Common myeloid progenitor, CD34-positive (primary cell): Measurements from ENCODE around the gene IER3.
"Not testable (repeated sequence)": the region's sequence is repeated elsewhere in the genome, so short reads cannot be mapped to it uniquely, and the experiment has no call there.

Experiments
- CTCF ChIA-PET: fragments of 350-600 bp; sonication (Branson Sonifier 250); formaldehyde crosslinking; loops from one replicate; lab custom pipeline; 2021; ENCODE audit warnings: antibody characterized with exemption; lab: Charles Lee
- POLR2A ChIA-PET: fragments of 350-600 bp; sonication (Branson Sonifier 250); formaldehyde crosslinking; loops from one replicate; lab custom pipeline; 2021; ENCODE audit warnings: antibody characterized with exemption; lab: Charles Lee
- DNase-seq, 3 donors: peaks; one replicate each; pipeline versions ENCODE4 v3.0.0 to v3.0.0-alpha.2; 2013
- H3K27ac ChIP-seq, 2 experiments: 1 replicate in 1 of 2; 2 replicates in 1 of 2; pipeline ENCODE4 v1.7.0; 2013; ENCODE audit warnings: inconsistent platforms in 2 of 2, low read length in 2 of 2, mild to moderate bottlenecking in 2 of 2, low read depth in 1 of 2, moderate library complexity in 1 of 2; ENCODE audit not compliant: severe bottlenecking in 2 of 2, insufficient read depth in 1 of 2, poor library complexity in 1 of 2
- H3K27me3 ChIP-seq, 5 experiments: replicated peaks in 2 of 5; 1 replicate in 3 of 5; 2 replicates in 2 of 5; pipeline versions ENCODE4 v1.6.1 to v1.7.0; 2013; ENCODE audit warnings: low read length in 4 of 5, mild to moderate bottlenecking in 2 of 5, moderate library complexity in 2 of 5, inconsistent platforms in 1 of 5; ENCODE audit not compliant: insufficient read depth in 5 of 5, control insufficient read depth in 4 of 5
- H3K36me3 ChIP-seq, 4 experiments: 1 replicate in 2 of 4; 2 replicates in 2 of 4; pipeline versions ENCODE4 v1.6.1 to v1.7.0; 2013; ENCODE audit warnings: low read length in 3 of 4, control low read depth in 1 of 4, mild to moderate bottlenecking in 1 of 4; ENCODE audit not compliant: control insufficient read depth in 4 of 4, insufficient read depth in 4 of 4
- H3K4me1 ChIP-seq, 4 experiments: 1 replicate in 3 of 4; 2 replicates in 1 of 4; pipeline versions ENCODE4 v1.6.1 to v1.7.1; 2013; ENCODE audit warnings: low read length in 3 of 4, mild to moderate bottlenecking in 3 of 4, control low read depth in 1 of 4, inconsistent platforms in 1 of 4, moderate library complexity in 1 of 4; ENCODE audit not compliant: control insufficient read depth in 4 of 4, insufficient read depth in 4 of 4; ENCODE audit errors: control extremely low read depth in 1 of 4
- H3K4me3 ChIP-seq, 7 experiments: 1 replicate in 4 of 7; 2 replicates in 3 of 7; pipeline versions ENCODE4 v1.5.1 to v1.7.0; 2013; ENCODE audit warnings: mild to moderate bottlenecking in 7 of 7, low read length in 6 of 7, moderate library complexity in 6 of 7, inconsistent platforms in 2 of 7, low read depth in 2 of 7, control low read depth in 1 of 7; ENCODE audit not compliant: insufficient read depth in 4 of 7, control insufficient read depth in 1 of 7; ENCODE audit errors: extremely low read depth in 1 of 7
- H3K9me3 ChIP-seq, 5 experiments: 1 replicate in 4 of 5; 2 replicates in 1 of 5; pipeline versions ENCODE4 v1.6.1 to v1.7.1; 2013; ENCODE audit warnings: low read length in 4 of 5, mild to moderate bottlenecking in 2 of 5, inconsistent platforms in 1 of 5, low read depth in 1 of 5, moderate library complexity in 1 of 5; ENCODE audit not compliant: control insufficient read depth in 4 of 5, insufficient read depth in 2 of 5; ENCODE audit errors: control extremely low read depth in 1 of 5
- WGBS: methylation state at CpG from one replicate; pipeline ENCODE4 v1.1.5; 2013; ENCODE audit not compliant: insufficient coverage; 5-methylcytosine and 5-hydroxymethylcytosine counted together

The IER3 gene

DNA sequence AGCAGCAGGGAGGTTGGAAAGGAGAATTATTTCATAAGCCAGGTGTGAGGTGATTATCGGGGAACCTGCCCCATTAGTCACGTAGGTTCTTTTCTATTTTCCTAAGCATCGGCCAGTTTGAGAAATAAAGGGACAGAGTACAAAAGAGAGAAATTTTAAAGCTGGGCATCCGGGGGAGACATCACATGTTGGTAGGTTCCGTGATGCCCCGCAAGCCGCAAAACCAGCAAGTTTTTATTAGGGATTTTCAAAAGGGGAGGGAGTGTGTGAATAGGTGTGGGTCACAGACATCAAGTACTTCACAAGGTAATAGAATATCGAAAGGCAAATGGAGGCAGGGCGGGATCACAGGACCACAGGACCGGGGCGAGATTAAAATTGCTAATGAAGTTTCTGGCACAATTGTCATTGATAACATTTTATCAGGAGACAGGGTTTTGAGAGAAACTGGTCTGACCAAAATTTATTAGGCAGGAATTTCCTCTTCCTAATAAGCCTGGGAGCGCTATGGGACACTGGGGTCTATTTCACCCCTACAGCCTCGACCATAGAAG is 20.2 kb upstream of the IER3 start:
- Histone ChIP-seq H3K27me3 (peaks cover 0 to 58% (median 4%) of the 10 kb centered on the region in 5 experiments), H3K4me1 (peaks cover 4 to 34% (median 19%) of the 10 kb centered on the region in 4 experiments)
- H3K27ac ChIP-seq, H3K4me3 ChIP-seq, H3K9me3 ChIP-seq, POLR2A ChIA-PET, DNase-seq, H3K36me3 ChIP-seq: not testable (repeated sequence)
- CTCF ChIA-PET: interaction anchor here (0.9 to 1.6 kb wide), 2 partner anchors 24 to 54 kb away, joined by 3 to 6 read pairs; no protein-coding TSS in a partner anchor
- 75% methylated on average over 10 of the region's 13 CpGs for WGBS

DNA sequence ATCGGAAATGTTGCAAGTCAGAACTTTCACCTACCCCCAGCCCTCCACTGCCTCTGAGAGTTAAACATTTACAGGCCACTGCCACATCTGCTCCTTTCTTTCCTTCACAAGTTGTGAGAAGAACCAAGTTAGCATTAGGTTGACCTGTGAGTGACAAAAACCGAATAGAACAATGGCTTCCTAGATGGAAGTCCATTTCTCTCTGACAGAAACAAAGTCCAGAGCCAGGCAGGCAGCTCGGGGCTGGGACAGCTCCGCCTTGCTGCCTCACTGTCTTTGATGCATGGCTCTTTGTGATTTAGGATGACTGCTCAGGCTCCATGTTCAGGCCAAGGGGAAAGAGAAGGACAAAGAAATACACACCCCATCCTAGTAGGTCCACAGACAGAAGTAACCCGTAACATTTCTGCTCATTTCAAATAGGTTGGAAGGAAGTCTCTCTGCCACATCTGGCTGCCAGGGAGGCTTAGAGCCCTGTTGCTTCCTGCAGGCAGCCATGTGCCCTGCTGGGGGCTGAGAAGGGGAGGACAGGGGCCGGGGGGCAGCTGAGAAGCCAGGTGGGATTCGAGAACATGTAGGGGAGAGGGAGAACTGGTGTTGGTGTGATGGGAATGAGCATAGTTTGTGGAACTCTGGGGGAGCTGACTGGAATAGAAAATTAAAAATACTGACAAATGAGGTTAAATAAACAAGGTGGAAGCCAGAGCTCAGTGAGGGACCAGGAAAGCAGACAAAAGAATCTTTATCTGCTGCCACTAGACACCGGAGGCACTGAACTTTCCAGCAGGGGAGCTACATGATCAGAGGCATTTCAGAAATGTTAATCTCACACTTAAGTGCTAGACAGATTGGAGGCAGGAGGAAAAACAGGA is 19.5 kb upstream of the IER3 start:
- Histone ChIP-seq H3K4me1 (peaks cover 0 to 34% (median 11%) of the 10 kb centered on the region in 4 experiments), H3K36me3 (no peaks in the 10 kb centered on the region), H3K27ac (no peak overlapping the region), H3K27me3 (peaks cover 0 to 52% (median 4%) of the 10 kb centered on the region in 5 experiments), H3K4me3 (no peak overlapping the region), H3K9me3 (no peaks in the 10 kb centered on the region)
- WGBS: 31% methylated on average over 5 of the region's 8 CpGs
- DNase-seq: peak in 1 of 3 donors; percentile 45
- ChIA-PET CTCF (interaction anchor here (0.9 to 1.6 kb wide), 2 partner anchors 25 to 55 kb away, joined by 3 to 6 read pairs; no protein-coding TSS in a partner anchor), POLR2A (no interaction called here)

DNA sequence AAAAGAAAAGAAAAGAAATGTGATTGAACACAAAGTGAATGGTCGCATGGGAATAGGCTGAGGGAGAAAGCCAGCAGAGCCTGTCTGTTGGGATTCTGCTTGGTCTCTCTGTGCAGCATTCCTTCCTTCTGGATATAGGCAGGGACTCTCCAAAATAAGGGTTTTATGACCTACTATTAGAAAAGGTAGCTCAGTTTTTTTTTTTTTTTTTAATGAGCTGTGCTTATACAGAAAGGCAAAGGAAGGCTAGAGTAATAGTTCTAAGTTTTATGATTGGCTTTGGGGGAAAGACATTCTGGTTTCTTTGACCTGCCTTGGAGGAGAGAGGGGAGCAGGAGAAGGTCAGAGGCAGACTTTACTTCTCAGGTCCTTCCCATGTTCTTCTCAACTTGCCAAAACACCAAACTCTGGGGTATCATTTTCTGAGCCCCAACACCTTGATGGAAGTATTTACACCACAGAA is 18.8 kb upstream of the IER3 start:
- Histone ChIP-seq H3K9me3 (no peaks in the 10 kb centered on the region), H3K27ac (no peak overlapping the region), H3K27me3 (peaks cover 0 to 46% (median 4%) of the 10 kb centered on the region in 5 experiments), H3K4me3 (no peak overlapping the region), H3K36me3 (no peaks in the 10 kb centered on the region), H3K4me1 (peaks cover 0 to 29% (median 7%) of the 10 kb centered on the region in 4 experiments)
- ChIA-PET POLR2A (no interaction called here), CTCF (interaction anchor here (1.6 kb wide), 1 partner anchor 26 kb away, joined by 6 read pairs; no protein-coding TSS in a partner anchor)
- DNase-seq: no peak
- WGBS: 100% methylated on average over 1 of the region's 1 CpG

DNA sequence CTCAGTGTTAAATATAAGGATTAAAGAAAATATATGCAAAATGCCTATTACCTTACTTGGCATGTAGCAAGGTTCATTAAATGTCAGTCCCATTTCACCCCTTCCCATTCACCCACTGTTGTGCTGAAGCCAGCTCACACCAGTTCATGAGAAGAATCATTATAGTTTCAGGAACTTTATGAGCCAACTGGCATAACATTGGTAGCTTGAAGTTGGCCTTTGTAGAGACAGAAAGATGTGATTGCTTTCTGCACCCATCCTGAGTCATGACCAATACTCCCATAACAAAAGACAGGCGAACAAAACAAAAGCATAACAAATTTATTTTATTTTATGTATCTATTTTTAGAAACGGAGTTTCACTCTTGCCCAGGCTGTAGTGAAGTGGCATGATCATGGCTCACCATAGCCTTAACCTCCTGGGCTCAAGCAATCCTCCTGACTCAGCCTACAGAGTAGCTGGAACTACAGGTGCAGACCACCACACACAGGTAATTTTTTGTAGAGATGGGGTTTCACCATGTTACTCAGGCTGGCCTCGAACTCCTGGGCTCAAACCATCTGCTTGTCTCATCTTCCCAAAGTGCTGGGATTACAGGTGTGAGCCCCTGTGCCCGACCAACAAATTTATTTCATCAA is 17.6 kb upstream of the IER3 start:
- no peaks in the 10 kb centered on the region for H3K9me3 ChIP-seq
- peaks cover 0 to 36% (median 4%) of the 10 kb centered on the region in 5 experiments for H3K27me3 ChIP-seq
- peaks cover 0 to 22% (median 7%) of the 10 kb centered on the region in 4 experiments for H3K4me1 ChIP-seq
- H3K36me3 ChIP-seq: no peaks in the 10 kb centered on the region
- no peak for DNase-seq
- no peak overlapping the region for H3K4me3 ChIP-seq
- H3K27ac ChIP-seq: no peak overlapping the region
- 100% methylated on average over 2 of the region's 4 CpGs for WGBS
- ChIA-PET CTCF (interaction anchor here (1.2 to 1.4 kb wide), 2 partner anchors 8 to 20 kb away, joined by 3 to 5 read pairs; no protein-coding TSS in a partner anchor), POLR2A (no interaction called here)

DNA sequence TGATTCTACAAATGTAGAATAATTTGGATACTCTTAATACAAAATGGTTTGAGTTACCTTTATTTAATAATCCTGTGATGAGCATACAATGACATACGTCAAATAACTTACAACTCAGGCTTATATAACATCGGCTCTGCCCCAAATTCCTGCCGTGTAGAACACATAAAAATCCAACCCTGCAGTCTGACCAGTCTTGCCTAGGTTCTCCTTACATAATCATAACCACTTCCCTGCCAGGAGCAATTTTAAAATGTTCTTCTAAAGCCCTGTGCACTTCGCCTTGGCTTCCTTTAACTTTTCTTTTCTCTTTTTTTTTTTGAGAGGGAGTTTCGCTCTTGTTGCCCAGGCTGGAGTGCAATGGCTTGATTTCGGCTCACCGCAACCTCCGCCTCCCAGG is 16.2 kb upstream of the IER3 start:
- WGBS: 50% methylated on average over 4 of the region's 8 CpGs

DNA sequence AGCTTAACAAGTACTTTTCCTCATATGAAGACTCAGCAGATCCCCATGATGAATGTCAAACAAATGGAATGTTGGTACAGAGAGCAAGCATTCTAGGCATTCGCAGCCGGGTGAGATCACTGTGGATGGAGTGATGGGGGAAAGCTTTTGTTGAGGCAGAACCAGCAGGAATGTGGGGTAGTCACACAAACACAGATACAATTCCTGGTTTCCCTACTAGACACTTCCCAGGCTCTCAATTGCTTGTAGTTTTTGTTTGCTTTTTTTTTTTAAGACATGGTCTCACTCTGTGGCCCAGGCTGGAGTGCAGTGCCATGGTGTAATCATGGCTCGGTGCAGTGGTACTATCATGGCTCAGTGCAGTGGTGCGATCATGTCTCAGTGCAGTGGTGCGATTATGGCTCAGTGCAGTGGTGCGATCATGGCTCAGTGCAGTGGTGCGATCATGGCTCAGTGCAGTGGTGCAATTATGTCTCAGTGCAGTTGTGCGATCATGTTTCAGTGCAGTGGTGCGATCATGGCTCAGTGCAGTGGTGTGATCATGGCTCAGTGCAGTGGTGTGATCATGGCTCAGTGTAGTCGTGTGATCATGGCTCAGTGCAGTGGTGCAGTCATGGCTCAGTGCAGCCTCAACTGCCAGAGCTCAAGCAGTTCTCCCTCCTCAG is 15.4 kb upstream of the IER3 start:
- peaks cover 0 to 22% (median 7%) of the 10 kb centered on the region in 4 experiments for H3K4me1 ChIP-seq
- H3K27me3 ChIP-seq: peaks cover 0 to 37% (median 4%) of the 10 kb centered on the region in 5 experiments
- no peak for DNase-seq
- ChIA-PET CTCF (interaction anchor here (1.0 to 1.9 kb wide), 5 partner anchors 10 to 68 kb away, joined by 3 to 4 read pairs (median 3); partner anchors contain the start of gene IER3), POLR2A (no interaction called here)
- no peaks in the 10 kb centered on the region for H3K9me3 ChIP-seq
- no peaks in the 10 kb centered on the region for H3K36me3 ChIP-seq
- no peak overlapping the region for H3K27ac ChIP-seq
- H3K4me3 ChIP-seq: no peak overlapping the region
- WGBS: 99% methylated on average over 8 of the region's 10 CpGs

More for the DNA sequence above, 16.2 kb upstream of the IER3 start:
- Histone ChIP-seq H3K27me3 (peaks cover 0 to 37% (median 4%) of the 10 kb centered on the region in 5 experiments), H3K36me3 (no peaks in the 10 kb centered on the region), H3K27ac (no peak overlapping the region), H3K4me3 (no peak overlapping the region), H3K9me3 (no peaks in the 10 kb centered on the region), H3K4me1 (peaks cover 0 to 22% (median 7%) of the 10 kb centered on the region in 4 experiments)
- CTCF ChIA-PET: interaction anchor here (0.7 to 1.9 kb wide), 3 partner anchors 8 to 28 kb away, joined by 3 to 6 read pairs (median 4); partner anchors contain the start of gene IER3
- no peak for DNase-seq
- POLR2A ChIA-PET: interaction anchor here (1.1 kb wide), 1 partner anchor 8 kb away, joined by 4 read pairs; no protein-coding TSS in a partner anchor
